Vagina (tissue), 2 donors: ENCODE measurements around the gene MCOLN3.

Source experiments
- POLR2AphosphoS5 ChIP-seq, 2 donors: sonication (generic); formaldehyde crosslinking; IDR thresholded peaks; one replicate each; pipeline ENCODE4 v1.9.0; 2017; ENCODE audit warnings: antibody characterized with exemption in 2 of 2, mild to moderate bottlenecking in 2 of 2, low read depth in 1 of 2; ENCODE audit not compliant: insufficient read depth in 1 of 2
- TF ChIP-seq, protein P1 (sequence below), 3 experiments: fragments of 450-650 bp in 2 of 3; fragments of 200-600 bp in 1 of 3; sonication (generic) in 1 of 3; IDR thresholded peaks; one replicate each; pipeline ENCODE4 v1.5.1; 2017 to 2019; ENCODE audit warnings: antibody characterized with exemption in 3 of 3, mild to moderate bottlenecking in 2 of 3, moderate library complexity in 2 of 3

DNA sequence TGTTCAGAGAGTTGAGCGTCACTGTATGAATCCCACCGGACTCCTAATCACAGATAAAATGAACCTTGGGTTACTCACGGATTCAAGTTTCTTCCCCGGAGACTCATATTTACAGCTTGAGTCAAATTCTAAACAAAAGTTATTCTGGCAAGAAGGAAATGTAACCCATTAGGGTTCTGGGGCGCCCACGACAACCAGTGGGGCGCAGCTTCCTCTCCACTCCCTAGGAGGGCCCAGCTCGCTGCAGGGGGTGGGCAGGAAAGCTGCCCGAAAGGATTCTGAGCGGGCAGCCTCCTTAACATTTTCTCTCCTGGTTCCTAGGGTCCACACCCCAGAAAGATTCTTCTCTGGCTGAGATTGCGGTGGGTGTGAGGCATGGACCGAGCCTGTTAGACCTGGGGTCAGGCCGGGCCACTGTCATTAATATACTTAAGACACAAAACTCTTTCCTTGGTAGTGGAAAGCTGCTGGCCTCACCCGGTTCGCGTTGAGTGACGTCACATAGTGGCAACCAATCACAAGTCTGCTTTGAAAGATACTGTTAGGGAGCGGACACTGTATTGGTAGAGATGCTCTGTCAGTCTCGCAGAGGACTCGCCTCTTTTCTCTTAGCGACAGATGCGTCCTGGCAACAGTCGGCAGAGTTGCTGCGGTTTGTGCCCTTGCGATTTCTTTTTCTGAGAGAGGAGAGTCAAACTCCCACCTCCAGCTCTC lies 13.6 kb upstream of the MCOLN3 start:
- TF ChIP-seq POLR2AphosphoS5 (IDR thresholded peaks at IDR 0.05; ENCODE audit: insufficient read depth in 1 of 2, low read depth in 1 of 2), result peak; percentile 37 to 53
- TF ChIP-seq, protein P1, sequence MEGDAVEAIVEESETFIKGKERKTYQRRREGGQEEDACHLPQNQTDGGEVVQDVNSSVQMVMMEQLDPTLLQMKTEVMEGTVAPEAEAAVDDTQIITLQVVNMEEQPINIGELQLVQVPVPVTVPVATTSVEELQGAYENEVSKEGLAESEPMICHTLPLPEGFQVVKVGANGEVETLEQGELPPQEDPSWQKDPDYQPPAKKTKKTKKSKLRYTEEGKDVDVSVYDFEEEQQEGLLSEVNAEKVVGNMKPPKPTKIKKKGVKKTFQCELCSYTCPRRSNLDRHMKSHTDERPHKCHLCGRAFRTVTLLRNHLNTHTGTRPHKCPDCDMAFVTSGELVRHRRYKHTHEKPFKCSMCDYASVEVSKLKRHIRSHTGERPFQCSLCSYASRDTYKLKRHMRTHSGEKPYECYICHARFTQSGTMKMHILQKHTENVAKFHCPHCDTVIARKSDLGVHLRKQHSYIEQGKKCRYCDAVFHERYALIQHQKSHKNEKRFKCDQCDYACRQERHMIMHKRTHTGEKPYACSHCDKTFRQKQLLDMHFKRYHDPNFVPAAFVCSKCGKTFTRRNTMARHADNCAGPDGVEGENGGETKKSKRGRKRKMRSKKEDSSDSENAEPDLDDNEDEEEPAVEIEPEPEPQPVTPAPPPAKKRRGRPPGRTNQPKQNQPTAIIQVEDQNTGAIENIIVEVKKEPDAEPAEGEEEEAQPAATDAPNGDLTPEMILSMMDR (IDR thresholded peaks at IDR 0.05), result no peak
